Measurements from ENCODE around the gene SLC16A13.

GRCh38 chr17:7011415-7011814 lies 24.4 kb upstream of the SLC16A13 start:
- TF ChIP-seq CTCF (IDR thresholded peaks at IDR 0.05 in 2 of 3, conservative IDR thresholded peaks at IDR 0.05 in 1 of 3; ENCODE audit: control insufficient read depth in 2 of 3, extremely low read depth in 1 of 3, insufficient read depth in 1 of 3, low read depth in 3 of 3, low read length in 3 of 3) (no peak), SP1 (IDR thresholded peaks at IDR 0.05; ENCODE audit: low read depth, low read length) (no peak), CEBPB (IDR thresholded peaks at IDR 0.05; ENCODE audit: borderline replicate concordance in 1 of 2, low read depth in 2 of 2, low read length in 2 of 2) (no peak), POLR2AphosphoS5 (IDR thresholded peaks at IDR 0.05; ENCODE audit: low read length) (no peak), RB1 (IDR thresholded peaks at IDR 0.05; ENCODE audit: borderline replicate concordance) (no peak)

Measured in GM12878 (cell line).